ENCODE data around the gene KIF26A. TPM values are rescaled to one million over a fixed set of nuclear protein-coding genes. Genes with fewer than 3 reads are reported as not detected.

KIF26A gene
- polyA plus RNA-seq, 1 of the 3 experiments (the other 2 are of a cell fraction): 1.7 TPM

- no peaks in the 10 kb centered on the region for H3K27me3 ChIP-seq (ENCODE audit: insufficient read depth)
- H3K27ac ChIP-seq (ENCODE audit: low read depth in 2 of 2, low read length in 1 of 2): no peak overlapping the region
- CTCF ChIA-PET: interaction anchor here (4.5 kb wide), 1 partner anchor 13 kb away, joined by 46 read pairs; no protein-coding TSS in a partner anchor
- no peak for TF ChIP-seq FOXJ3 (CRISPR knock-in tag; IDR thresholded peaks at IDR 0.05)
- TF ChIP-seq GATA2 (CRISPR knock-in tag; IDR thresholded peaks at IDR 0.05): no peak
- TF ChIP-seq RCOR1 (IDR thresholded peaks at IDR 0.05; ENCODE audit: low read length): no peak
- no peak for TF ChIP-seq IRF3 (IDR thresholded peaks at IDR 0.05; ENCODE audit: low read depth, low read length)
- TF ChIP-seq USF1 (IDR thresholded peaks at IDR 0.05; ENCODE audit: borderline replicate concordance, low read depth): no peak
- no peak for TF ChIP-seq SIN3A (IDR thresholded peaks at IDR 0.05; ENCODE audit: borderline replicate concordance, low read depth, low read length)
- TF ChIP-seq FOSL2 (IDR thresholded peaks at IDR 0.05; ENCODE audit: borderline replicate concordance, low read depth): no peak
- no peak for TF ChIP-seq NRF1 (IDR thresholded peaks at IDR 0.05; ENCODE audit: low read depth, low read length)
- TF ChIP-seq EZH2phosphoT487 (IDR thresholded peaks at IDR 0.05; ENCODE audit: borderline replicate concordance, low read depth): no peak
- TF ChIP-seq MEF2A (IDR thresholded peaks at IDR 0.05; ENCODE audit: borderline replicate concordance, low read depth): no peak
- no peak for TF ChIP-seq ZBTB33 (IDR thresholded peaks at IDR 0.05; ENCODE audit: borderline replicate concordance, low read depth)
- H3K9me2 ChIP-seq: no peaks in the 10 kb centered on the region
- no peak overlapping the region for H3K4me2 ChIP-seq
- no peak overlapping the region for H3K4me3 ChIP-seq (ENCODE audit: low read depth in 2 of 2, low read length in 1 of 2)
- POLR2A ChIA-PET: interaction anchor here (0.6 kb wide), 1 partner anchor 567 kb away, joined by 4 read pairs; no protein-coding TSS in a partner anchor
- H3K4me1 ChIP-seq (ENCODE audit: control insufficient read depth in 1 of 2, insufficient read depth in 2 of 2, low read depth in 1 of 2, low read length in 1 of 2): peaks cover 0 to 13% of the 10 kb centered on the region in 2 experiments; a peak in 1 of 4 replicates
- DNase-seq: no peak
- H3K9me3 ChIP-seq: no peaks in the 10 kb centered on the region
- H3K9ac ChIP-seq: no peak overlapping the region
- H4K20me1 ChIP-seq (ENCODE audit: insufficient read depth): no peaks in the 10 kb centered on the region
- no peaks in the 10 kb centered on the region for H3F3A ChIP-seq (replicated peaks; ENCODE audit: insufficient read depth)
- H3K79me2 ChIP-seq (ENCODE audit: insufficient read depth): no peaks in the 10 kb centered on the region
- no peaks in the 10 kb centered on the region for H3K36me3 ChIP-seq (replicated peaks in 1 of 2; ENCODE audit: control insufficient read depth in 1 of 2, insufficient read depth in 2 of 2, low read length in 1 of 2)
- WGBS (ENCODE audit: low lambda C conversion rate): 75% methylated on average over 12 of the region's 20 CpGs
- H2AFZ ChIP-seq (ENCODE audit: low read depth): no peak overlapping the region
Measured at GRCh38 chr14:104090071-104090748, 48.2 kb upstream of the KIF26A start.

Data from SK-N-SH (cell line).